ENCODE results near the gene RYR1. TPM values are rescaled to one million over a fixed set of nuclear protein-coding genes. Genes with fewer than 3 reads are reported as not detected.
"Not testable (repeated sequence)": the region's sequence is repeated elsewhere in the genome, so short reads cannot be mapped to it uniquely, and the experiment has no call there.

The RYR1 gene
- total RNA-seq, 1 donor from 2014 or later: 0.65 TPM

DNA sequence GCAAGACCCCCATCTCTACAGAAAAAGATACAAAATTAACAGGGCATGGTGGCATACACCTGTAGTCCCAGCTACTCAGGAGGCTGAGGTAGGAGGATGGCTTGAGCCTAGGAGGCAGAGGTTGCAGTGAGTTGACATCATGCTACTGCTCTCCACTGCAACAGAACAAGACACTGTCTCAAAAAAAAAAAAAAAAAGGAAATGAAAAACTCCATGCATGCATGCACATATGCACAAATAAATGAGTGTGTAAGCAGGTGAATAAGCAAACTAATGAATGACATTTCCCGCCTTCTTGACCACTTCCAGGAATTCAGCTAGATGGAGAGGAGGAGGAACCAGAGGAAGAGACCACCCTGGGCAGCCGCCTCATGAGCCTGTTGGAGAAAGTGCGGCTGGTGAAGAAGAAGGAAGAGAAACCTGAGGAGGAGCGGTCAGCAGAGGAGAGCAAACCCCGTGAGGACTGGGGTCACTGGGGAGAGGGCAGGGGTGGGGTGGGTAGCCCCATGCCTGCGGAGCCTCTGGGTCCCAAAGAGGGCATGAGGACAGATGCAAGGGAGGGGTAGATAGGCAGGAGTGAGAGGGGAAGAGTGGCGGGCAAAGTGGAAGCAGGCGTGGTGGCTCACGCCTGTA, 58.8 kb downstream of the RYR1 start:
- DNase-seq (ENCODE audit: low spot score, unreplicated experiment): no peak
- Mint-ChIP-seq H3K27me3 (peaks cover 11% of the 10 kb centered on the region), H3K27ac (no peak overlapping the region), H3K36me3 (ENCODE audit: insufficient read depth) (no peaks in the 10 kb centered on the region), H3K4me3 (ENCODE audit: low read depth) (peak overlapping the region; percentile 19), H3K4me1 (ENCODE audit: low read depth) (no peaks in the 10 kb centered on the region), H3K9me3 (ENCODE audit: low read depth) (peaks cover 5% of the 10 kb centered on the region)
- TF ChIP-seq CTCF (IDR thresholded peaks at IDR 0.05; ENCODE audit: unreplicated experiment): no peak

- Mint-ChIP-seq H3K36me3 (ENCODE audit: insufficient read depth) (no peaks in the 10 kb centered on the region), H3K27me3 (peaks cover 3% of the 10 kb centered on the region), H3K4me1 (ENCODE audit: low read depth) (no peaks in the 10 kb centered on the region), H3K9me3 (ENCODE audit: low read depth) (peaks cover 5% of the 10 kb centered on the region), H3K27ac (no peak overlapping the region), H3K4me3 (ENCODE audit: low read depth) (no peak overlapping the region)
- no peak for DNase-seq (ENCODE audit: low spot score, unreplicated experiment)
- no peak for TF ChIP-seq CTCF (IDR thresholded peaks at IDR 0.05; ENCODE audit: unreplicated experiment)
Measured at GRCh38 chr19:38494379-38494778, 60.9 kb downstream of the RYR1 start.

DNA sequence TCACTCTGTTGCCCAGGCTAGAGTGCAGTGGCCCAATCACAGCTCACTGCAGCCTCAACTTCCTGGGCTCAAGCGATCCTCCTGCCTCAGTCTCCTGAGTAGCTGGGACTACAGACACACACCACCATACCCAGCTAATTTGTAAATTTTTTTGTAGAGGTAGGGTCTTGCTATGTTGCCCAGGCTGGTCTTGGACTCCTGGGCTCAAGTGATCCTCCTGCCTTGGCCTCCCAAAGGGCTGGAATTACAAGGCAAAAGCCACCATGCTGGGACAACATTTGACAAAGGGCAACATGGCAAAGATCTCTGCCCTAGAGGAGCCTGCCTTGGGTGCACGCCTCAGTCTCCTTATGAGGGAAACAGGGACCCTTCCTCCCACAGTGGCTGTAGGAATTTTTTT, 61.9 kb downstream of the RYR1 start:
- H3K27me3 Mint-ChIP-seq; H3K4me3 Mint-ChIP-seq (ENCODE audit: low read depth); H3K9me3 Mint-ChIP-seq (ENCODE audit: low read depth); H3K27ac Mint-ChIP-seq; H3K36me3 Mint-ChIP-seq (ENCODE audit: insufficient read depth); H3K4me1 Mint-ChIP-seq (ENCODE audit: low read depth); DNase-seq (ENCODE audit: low spot score, unreplicated experiment): not testable (repeated sequence)

- Mint-ChIP-seq H3K27me3 (peaks cover 5% of the 10 kb centered on the region), H3K27ac (no peak overlapping the region), H3K4me3 (ENCODE audit: low read depth) (no peak overlapping the region), H3K9me3 (ENCODE audit: low read depth) (no peaks in the 10 kb centered on the region), H3K36me3 (ENCODE audit: insufficient read depth) (no peaks in the 10 kb centered on the region), H3K4me1 (ENCODE audit: low read depth) (no peaks in the 10 kb centered on the region)
- DNase-seq (ENCODE audit: low spot score, unreplicated experiment): no peak
- TF ChIP-seq CTCF (IDR thresholded peaks at IDR 0.05; ENCODE audit: unreplicated experiment): no peak
Measured at GRCh38 chr19:38496116-38496515, 62.6 kb downstream of the RYR1 start.

DNA sequence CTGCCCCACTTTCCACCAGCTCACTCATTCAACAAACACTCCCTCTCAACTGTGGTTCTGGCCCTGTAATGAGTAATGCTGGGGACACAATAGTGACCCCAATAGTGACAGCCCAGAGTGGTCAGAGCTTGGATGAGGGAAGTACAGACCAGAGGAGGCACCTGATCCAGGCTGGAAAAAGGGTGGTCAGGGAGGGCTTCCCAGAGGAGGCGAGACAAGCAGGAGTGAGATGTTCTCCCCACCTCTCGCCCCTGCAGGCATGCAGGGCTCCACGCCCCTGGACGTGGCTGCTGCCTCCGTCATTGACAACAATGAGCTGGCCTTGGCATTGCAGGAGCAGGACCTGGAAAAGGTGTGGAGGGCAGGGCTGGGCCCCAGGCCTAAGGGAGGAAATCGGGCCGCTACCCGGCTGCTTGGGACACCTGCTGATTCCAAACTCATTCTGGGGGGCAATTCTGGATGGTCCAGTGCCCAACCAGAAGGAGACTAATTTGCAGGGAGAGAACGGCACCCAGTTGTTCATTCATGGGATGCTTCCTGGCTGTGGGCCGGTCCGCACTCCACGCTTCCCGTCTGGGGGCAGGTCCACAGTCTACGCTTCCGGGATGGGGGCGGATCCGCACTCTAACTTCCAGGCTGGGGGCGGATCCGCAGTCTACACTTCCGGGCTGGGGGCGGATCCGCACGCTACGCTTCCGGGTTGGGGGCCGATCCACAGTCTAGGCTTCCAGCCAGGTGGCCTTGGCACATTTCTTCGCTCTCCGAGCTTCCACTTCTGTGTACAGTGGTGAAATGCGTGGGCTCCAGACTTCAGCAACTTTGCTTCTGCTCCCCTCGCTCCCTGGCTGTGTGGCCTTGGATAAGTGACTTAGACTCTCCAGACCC, 63.4 kb downstream of the RYR1 start:
- Mint-ChIP-seq H3K36me3 (ENCODE audit: insufficient read depth) (no peaks in the 10 kb centered on the region), H3K27me3 (peaks cover 10% of the 10 kb centered on the region), H3K27ac (no peak overlapping the region), H3K4me3 (ENCODE audit: low read depth) (no peak overlapping the region), H3K4me1 (ENCODE audit: low read depth) (no peaks in the 10 kb centered on the region), H3K9me3 (ENCODE audit: low read depth) (no peaks in the 10 kb centered on the region)
- no peak for TF ChIP-seq CTCF (IDR thresholded peaks at IDR 0.05; ENCODE audit: unreplicated experiment)
- no peak for DNase-seq (ENCODE audit: low spot score, unreplicated experiment)

Data from progenitor cell of endocrine pancreas (in vitro differentiated cells).